Vagina (tissue), 2 donors: ENCODE data around the gene FIZ1. TPM values are rescaled to one million over a fixed set of nuclear protein-coding genes. Genes with fewer than 3 reads are reported as not detected.

Experiments
- DNase-seq, 2 donors: peaks; one replicate each; pipeline ENCODE4 v3.0.0-alpha.2; 2017; ENCODE audit errors: extremely low spot score in 2 of 2
- H3K27ac ChIP-seq: fragments of 200-600 bp; sonication (generic); one replicate; pipeline ENCODE4 v1.5.1; 2019
- H3K27me3 ChIP-seq: fragments of 200-600 bp; sonication (generic); one replicate; pipeline ENCODE4 v1.5.1; 2019
- H3K36me3 ChIP-seq, 2 donors: fragments of 200-600 bp; sonication (generic); one replicate each; pipeline ENCODE4 v1.5.1; 2017 to 2019
- H3K4me1 ChIP-seq: fragments of 200-600 bp; sonication (generic); one replicate; pipeline ENCODE4 v1.5.1; 2019
- H3K4me3 ChIP-seq, 2 donors: fragments of 200-600 bp; sonication (generic); 1 replicate in 1 of 2; 2 replicates in 1 of 2; pipeline ENCODE4 v1.5.1; 2016 to 2019
- H3K9me3 ChIP-seq: fragments of 200-600 bp; sonication (generic); one replicate; pipeline ENCODE4 v1.5.1; 2019
- CTCF ChIP-seq, 3 experiments: fragments of 450-650 bp in 2 of 3; fragments of 200-600 bp in 1 of 3; sonication (generic) in 1 of 3; IDR thresholded peaks; one replicate each; pipeline ENCODE4 v1.5.1; 2017 to 2019; ENCODE audit warnings: antibody characterized with exemption in 3 of 3, mild to moderate bottlenecking in 2 of 3, moderate library complexity in 2 of 3
- POLR2A ChIP-seq, 2 donors: fragments of 450-650 bp; IDR thresholded peaks; one replicate each; pipeline ENCODE4 v1.6.1; 2017; ENCODE audit warnings: antibody characterized with exemption in 2 of 2, mild to moderate bottlenecking in 2 of 2, moderate library complexity in 2 of 2
- POLR2AphosphoS5 ChIP-seq, 2 donors: sonication (generic); formaldehyde crosslinking; IDR thresholded peaks; one replicate each; pipeline ENCODE4 v1.9.0; 2017; ENCODE audit warnings: antibody characterized with exemption in 2 of 2, mild to moderate bottlenecking in 2 of 2, low read depth in 1 of 2; ENCODE audit not compliant: insufficient read depth in 1 of 2
- intact Hi-C: fragments of 100-400 bp; cut with DNase I; formaldehyde crosslinking; loops from one replicate; pipeline ENCODE4 v1.15.1; 2023
- total RNA-seq: library from RNA; depleted of rRNA; stranded (reverse); fragments of >200 nt; gene quantifications from one replicate; pipeline ENCODE4 v1.2.3, GENCODE V29; 2016

Gene FIZ1
- total RNA-seq, 1 donor from 2014 or later = 5.4 TPM

GRCh38 chr19:55552620-55553019, 46.7 kb downstream of the FIZ1 start:
- no peak for DNase-seq
- Histone ChIP-seq H3K27ac (no peak overlapping the region), H3K4me1 (no peaks in the 10 kb centered on the region), H3K36me3 (no peaks in the 10 kb centered on the region), H3K9me3 (no peaks in the 10 kb centered on the region), H3K4me3 (no peak overlapping the region), H3K27me3 (no peaks in the 10 kb centered on the region)
- intact Hi-C loops = no loop called here
- TF ChIP-seq CTCF (IDR thresholded peaks at IDR 0.05) (no peak), POLR2A (IDR thresholded peaks at IDR 0.05) (no peak), POLR2AphosphoS5 (IDR thresholded peaks at IDR 0.05; ENCODE audit: insufficient read depth in 1 of 2, low read depth in 1 of 2) (no peak)

- H3K27me3 ChIP-seq = no peaks in the 10 kb centered on the region
- intact Hi-C loops = no loop called here
- no peak for DNase-seq
- TF ChIP-seq POLR2A (IDR thresholded peaks at IDR 0.05) (no peak), POLR2AphosphoS5 (IDR thresholded peaks at IDR 0.05; ENCODE audit: insufficient read depth in 1 of 2, low read depth in 1 of 2) (no peak), CTCF (IDR thresholded peaks at IDR 0.05) (no peak)
- H3K4me1 ChIP-seq = no peaks in the 10 kb centered on the region
- H3K36me3 ChIP-seq = no peaks in the 10 kb centered on the region
- no peaks in the 10 kb centered on the region for H3K9me3 ChIP-seq
- no peak overlapping the region for H3K4me3 ChIP-seq
- H3K27ac ChIP-seq = no peak overlapping the region
Measured at GRCh38 chr19:55552206-55552605, 47.1 kb downstream of the FIZ1 start.

GRCh38 chr19:55550321-55550650, 49.0 kb downstream of the FIZ1 start:
- intact Hi-C loops = no loop called here
- no peak for DNase-seq
- Histone ChIP-seq H3K27me3 (no peaks in the 10 kb centered on the region), H3K27ac (no peak overlapping the region), H3K4me1 (no peaks in the 10 kb centered on the region), H3K9me3 (no peaks in the 10 kb centered on the region), H3K36me3 (no peaks in the 10 kb centered on the region), H3K4me3 (no peak overlapping the region)
- no peak for TF ChIP-seq POLR2AphosphoS5 (IDR thresholded peaks at IDR 0.05; ENCODE audit: insufficient read depth in 1 of 2, low read depth in 1 of 2)
- TF ChIP-seq POLR2A (IDR thresholded peaks at IDR 0.05) = no peak
- TF ChIP-seq CTCF (IDR thresholded peaks at IDR 0.05) = no peak

GRCh38 chr19:55549500-55550320, 49.6 kb downstream of the FIZ1 start:
- Histone ChIP-seq H3K36me3 (no peaks in the 10 kb centered on the region), H3K9me3 (no peaks in the 10 kb centered on the region), H3K27ac (peak overlapping the region; percentile 36), H3K4me3 (no peak overlapping the region), H3K4me1 (no peaks in the 10 kb centered on the region), H3K27me3 (no peaks in the 10 kb centered on the region)
- TF ChIP-seq POLR2A (IDR thresholded peaks at IDR 0.05) (no peak), POLR2AphosphoS5 (IDR thresholded peaks at IDR 0.05; ENCODE audit: insufficient read depth in 1 of 2, low read depth in 1 of 2) (no peak), CTCF (IDR thresholded peaks at IDR 0.05) (no peak)
- intact Hi-C loops = no loop called here
- no peak for DNase-seq

GRCh38 chr19:55546822-55547614, 52.3 kb downstream of the FIZ1 start:
- H3K27ac ChIP-seq = peak overlapping the region; percentile 60
- H3K27me3 ChIP-seq = no peaks in the 10 kb centered on the region
- intact Hi-C loops = no loop called here
- TF ChIP-seq POLR2A (IDR thresholded peaks at IDR 0.05) = no peak
- peak; percentile 70 to 78 for TF ChIP-seq POLR2AphosphoS5 (IDR thresholded peaks at IDR 0.05; ENCODE audit: insufficient read depth in 1 of 2, low read depth in 1 of 2)
- no peaks in the 10 kb centered on the region for H3K4me1 ChIP-seq
- H3K9me3 ChIP-seq = no peaks in the 10 kb centered on the region
- no peaks in the 10 kb centered on the region for H3K36me3 ChIP-seq
- DNase-seq = no peak
- no peak overlapping the region for H3K4me3 ChIP-seq
